ENCODE results near the gene UNC5C. TPM values are rescaled to one million over a fixed set of nuclear protein-coding genes. Genes with fewer than 3 reads are reported as not detected.

Gene UNC5C
- total and polyA plus RNA-seq, 10 donors = 0.43 to 15.7 (median 7.8) TPM

GRCh38 chr4:95118497-95118896, 430.3 kb downstream of the UNC5C start:
- Histone ChIP-seq H3K4me3 (no peak overlapping the region), H3K27ac (no peak overlapping the region), H3K36me3 (no peaks in the 10 kb centered on the region), H3K4me1 (no peaks in the 10 kb centered on the region), H3K27me3 (replicated peaks in 1 of 7) (no peaks in the 10 kb centered on the region), H3K9me3 (no peaks in the 10 kb centered on the region)
- intact Hi-C loops (cut with DNase I; ENCODE audit: low total_unique reads) = no loop called here
- no peak for DNase-seq
- 75 to 93% (median 89%) methylated on average over 6 of the region's 6 CpGs for WGBS, 5 donors
- TF ChIP-seq POLR2AphosphoS5 (IDR thresholded peaks at IDR 0.05) = no peak
- no peak for TF ChIP-seq POLR2A (IDR thresholded peaks at IDR 0.05)
- TF ChIP-seq CTCF (IDR thresholded peaks at IDR 0.05 in 8 of 11, conservative IDR thresholded peaks at IDR 0.05 in 3 of 11) = no peak

- WGBS, 5 donors = 83 to 87% (median 84%) methylated on average over 3 of the region's 3 CpGs
- H3K4me1 ChIP-seq = no peaks in the 10 kb centered on the region
- no peaks in the 10 kb centered on the region for H3K36me3 ChIP-seq
- H3K27me3 ChIP-seq (replicated peaks in 1 of 7) = no peaks in the 10 kb centered on the region
- intact Hi-C loops (cut with DNase I; ENCODE audit: low total_unique reads) = no loop called here
- no peak overlapping the region for H3K4me3 ChIP-seq
- TF ChIP-seq POLR2A (IDR thresholded peaks at IDR 0.05) = no peak
- TF ChIP-seq POLR2AphosphoS5 (IDR thresholded peaks at IDR 0.05) = no peak
- TF ChIP-seq CTCF (IDR thresholded peaks at IDR 0.05 in 8 of 11, conservative IDR thresholded peaks at IDR 0.05 in 3 of 11) = no peak
- no peak overlapping the region for H3K27ac ChIP-seq
- H3K9me3 ChIP-seq = no peaks in the 10 kb centered on the region
- no peak for DNase-seq
Measured at GRCh38 chr4:95114521-95114920, 434.3 kb downstream of the UNC5C start.

All from spleen (tissue), 11 donors.